MM.1S (cell line): Measurements from ENCODE around the gene MAPK4.

Source experiments
- DNase-seq: peaks from one replicate; pipeline ENCODE4 v3.0.0-alpha.2; 2015
- H2AFZ ChIP-seq: fragments of 300-600 bp; sonication (generic); 2 replicates; pipeline ENCODE4 v1.6.0; 2016; ENCODE audit warnings: antibody characterized with exemption, low read length
- H3F3A ChIP-seq: fragments of 300-600 bp; sonication (generic); 2 replicates; pipeline ENCODE4 v1.6.1; 2016; ENCODE audit warnings: mild to moderate bottlenecking, antibody characterized with exemption, low read length, moderate library complexity, mixed read lengths; ENCODE audit not compliant: insufficient read depth
- H3K27ac ChIP-seq: fragments of 300-600 bp; sonication (generic); 2 replicates; pipeline ENCODE4 v1.5.1; 2016; ENCODE audit warnings: mild to moderate bottlenecking, low read length
- H3K27me3 ChIP-seq: fragments of 300-600 bp; sonication (generic); replicated peaks from 2 replicates; pipeline ENCODE4 v1.6.0; 2016; ENCODE audit warnings: low read length; ENCODE audit not compliant: insufficient read depth
- H3K36me3 ChIP-seq: fragments of 300-600 bp; sonication (generic); replicated peaks from 2 replicates; pipeline ENCODE4 v1.6.1; 2016; ENCODE audit warnings: mild to moderate bottlenecking, low read length, mixed read lengths; ENCODE audit not compliant: insufficient read depth
- H3K4me1 ChIP-seq: fragments of 300-600 bp; sonication (generic); 2 replicates; pipeline ENCODE4 v1.6.1; 2016; ENCODE audit warnings: low read length, mixed read lengths
- H3K4me2 ChIP-seq: fragments of 300-600 bp; sonication (generic); 2 replicates; pipeline ENCODE4 v1.6.0; 2016; ENCODE audit warnings: low read depth, low read length
- H3K4me3 ChIP-seq: fragments of 300-600 bp; sonication (generic); 2 replicates; pipeline ENCODE4 v1.5.1; 2016; ENCODE audit warnings: low read length, mixed read lengths
- H3K79me2 ChIP-seq: fragments of 300-600 bp; sonication (generic); 2 replicates; pipeline ENCODE4 v1.6.1; 2016; ENCODE audit warnings: mixed run types, low read length, mixed read lengths
- H3K9ac ChIP-seq: fragments of 300-600 bp; sonication (generic); 2 replicates; pipeline ENCODE4 v1.6.1; 2016; ENCODE audit warnings: low read length, mixed read lengths
- H3K9me2 ChIP-seq: fragments of 300-600 bp; sonication (generic); replicated peaks from 2 replicates; pipeline ENCODE4 v1.6.1; 2016; ENCODE audit warnings: mild to moderate bottlenecking, low read length, mixed read lengths; ENCODE audit not compliant: insufficient read depth
- H3K9me3 ChIP-seq: fragments of 300-600 bp; sonication (generic); replicated peaks from 2 replicates; pipeline ENCODE4 v1.6.1; 2016; ENCODE audit warnings: mild to moderate bottlenecking, low read length, mixed read lengths; ENCODE audit not compliant: insufficient read depth
- H4K20me1 ChIP-seq: fragments of 300-600 bp; sonication (generic); 2 replicates; pipeline ENCODE4 v1.6.1; 2016; ENCODE audit warnings: mild to moderate bottlenecking, low read length, moderate library complexity, mixed read lengths; ENCODE audit not compliant: insufficient read depth
- EZH2 ChIP-seq: fragments of 300-600 bp; sonication (generic); optimal IDR thresholded peaks from 2 replicates; pipeline ENCODE3; 2017; ENCODE audit warnings: low read depth, mild to moderate bottlenecking, antibody characterized with exemption, low read length, mixed read lengths
- EZH2phosphoT487 ChIP-seq: fragments of 300-600 bp; sonication (generic); IDR thresholded peaks from 2 replicates; pipeline ENCODE4 v1.6.1; 2018; ENCODE audit warnings: antibody characterized with exemption, low read length
- TF ChIP-seq, protein P1 (sequence below): fragments of 300-600 bp; sonication (generic); IDR thresholded peaks from 2 replicates; pipeline ENCODE4 v1.5.1; 2016; ENCODE audit warnings: antibody characterized with exemption, low read length, mixed read lengths

Gene MAPK4

DNA sequence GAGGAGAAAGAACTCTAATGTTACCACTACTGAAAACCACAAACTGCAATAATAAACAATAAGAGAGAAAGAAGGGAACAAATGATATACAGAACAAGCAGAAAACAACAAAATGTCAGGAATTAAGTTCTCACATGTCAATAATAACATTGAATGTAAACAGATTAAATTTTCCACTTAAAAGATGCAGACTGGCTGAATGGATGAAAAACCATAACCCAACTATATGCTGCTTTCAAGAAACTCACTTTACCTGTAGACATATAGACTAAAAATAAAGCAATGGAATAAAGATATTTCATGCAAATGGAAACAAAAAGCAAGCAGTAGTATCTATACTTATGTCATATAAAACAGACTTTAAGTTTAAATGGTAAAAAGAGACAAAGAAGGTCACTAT lies 209.6 kb downstream of the MAPK4 start:
- Histone ChIP-seq H3K27me3 (no peaks in the 10 kb centered on the region), H3K4me2 (no peak overlapping the region), H3K27ac (no peak overlapping the region), H3K9me3 (no peaks in the 10 kb centered on the region), H3K9ac (no peak overlapping the region), H3K4me3 (no peak overlapping the region), H2AFZ (no peak overlapping the region), H3K9me2 (no peaks in the 10 kb centered on the region), H3K79me2 (no peaks in the 10 kb centered on the region), H3K4me1 (no peaks in the 10 kb centered on the region), H4K20me1 (no peaks in the 10 kb centered on the region), H3F3A (no peaks in the 10 kb centered on the region), H3K36me3 (no peaks in the 10 kb centered on the region)
- no peak for DNase-seq
- no peak for TF ChIP-seq EZH2
- TF ChIP-seq EZH2phosphoT487: no peak
- TF ChIP-seq, protein P1, sequence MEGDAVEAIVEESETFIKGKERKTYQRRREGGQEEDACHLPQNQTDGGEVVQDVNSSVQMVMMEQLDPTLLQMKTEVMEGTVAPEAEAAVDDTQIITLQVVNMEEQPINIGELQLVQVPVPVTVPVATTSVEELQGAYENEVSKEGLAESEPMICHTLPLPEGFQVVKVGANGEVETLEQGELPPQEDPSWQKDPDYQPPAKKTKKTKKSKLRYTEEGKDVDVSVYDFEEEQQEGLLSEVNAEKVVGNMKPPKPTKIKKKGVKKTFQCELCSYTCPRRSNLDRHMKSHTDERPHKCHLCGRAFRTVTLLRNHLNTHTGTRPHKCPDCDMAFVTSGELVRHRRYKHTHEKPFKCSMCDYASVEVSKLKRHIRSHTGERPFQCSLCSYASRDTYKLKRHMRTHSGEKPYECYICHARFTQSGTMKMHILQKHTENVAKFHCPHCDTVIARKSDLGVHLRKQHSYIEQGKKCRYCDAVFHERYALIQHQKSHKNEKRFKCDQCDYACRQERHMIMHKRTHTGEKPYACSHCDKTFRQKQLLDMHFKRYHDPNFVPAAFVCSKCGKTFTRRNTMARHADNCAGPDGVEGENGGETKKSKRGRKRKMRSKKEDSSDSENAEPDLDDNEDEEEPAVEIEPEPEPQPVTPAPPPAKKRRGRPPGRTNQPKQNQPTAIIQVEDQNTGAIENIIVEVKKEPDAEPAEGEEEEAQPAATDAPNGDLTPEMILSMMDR: no peak

DNA sequence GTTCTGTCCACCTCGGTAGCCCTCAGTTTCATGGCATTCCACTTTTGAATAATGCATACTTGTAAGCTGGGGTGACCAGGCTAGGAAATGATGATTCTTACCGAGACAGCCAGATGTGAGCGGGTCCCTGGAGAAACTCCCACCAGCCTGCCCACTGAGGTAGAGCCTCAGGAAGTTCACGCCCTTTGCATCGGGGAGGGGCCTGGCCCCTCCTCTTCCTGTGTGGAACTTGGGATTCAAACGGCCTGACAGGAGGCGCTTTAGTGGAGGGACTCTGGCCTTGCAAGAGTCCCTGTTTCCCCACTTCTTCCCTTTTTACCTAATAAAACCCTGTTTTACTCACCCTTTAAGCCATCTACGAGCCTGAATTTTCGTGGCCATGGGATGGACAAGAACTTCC lies 215.3 kb downstream of the MAPK4 start:
- no peak for DNase-seq
- H3K4me3 ChIP-seq: no peak overlapping the region
- H2AFZ ChIP-seq: no peak overlapping the region
- no peaks in the 10 kb centered on the region for H3K36me3 ChIP-seq
- no peaks in the 10 kb centered on the region for H4K20me1 ChIP-seq
- no peak overlapping the region for H3K4me2 ChIP-seq
- no peaks in the 10 kb centered on the region for H3K9me3 ChIP-seq
- H3K79me2 ChIP-seq: no peaks in the 10 kb centered on the region
- H3K4me1 ChIP-seq: no peaks in the 10 kb centered on the region
- no peak overlapping the region for H3K27ac ChIP-seq
- H3K9me2 ChIP-seq: no peaks in the 10 kb centered on the region
- no peaks in the 10 kb centered on the region for H3F3A ChIP-seq
- no peak overlapping the region for H3K9ac ChIP-seq
- no peaks in the 10 kb centered on the region for H3K27me3 ChIP-seq
- TF ChIP-seq EZH2 (no peak), EZH2phosphoT487 (no peak)
- TF ChIP-seq, protein P1: no peak

- Histone ChIP-seq H3K9ac (no peak overlapping the region), H3K36me3 (no peaks in the 10 kb centered on the region), H3K4me2 (no peak overlapping the region), H3K27ac (no peak overlapping the region), H3K27me3 (no peaks in the 10 kb centered on the region), H3F3A (no peaks in the 10 kb centered on the region), H3K79me2 (no peaks in the 10 kb centered on the region), H3K9me2 (no peaks in the 10 kb centered on the region), H3K4me3 (no peak overlapping the region), H3K9me3 (no peaks in the 10 kb centered on the region), H3K4me1 (no peaks in the 10 kb centered on the region), H4K20me1 (no peaks in the 10 kb centered on the region), H2AFZ (no peak overlapping the region)
- DNase-seq: no peak
- TF ChIP-seq EZH2phosphoT487 (no peak), EZH2 (no peak)
- TF ChIP-seq, protein P1: no peak
These were observed 215.8 kb downstream of the MAPK4 start for GRCh38 chr18:50775726-50776125.
